Skeletal muscle satellite cell (primary cell): ENCODE data around the gene IFNG-AS1.

Experiments used
- H3K27me3 ChIP-seq: 2 replicates; pipeline ENCODE4 v1.7.0; 2013; ENCODE audit warnings: low read length; ENCODE audit not compliant: control insufficient read depth, insufficient read depth
- H3K36me3 ChIP-seq: 2 replicates; pipeline ENCODE4 v1.7.0; 2013; ENCODE audit warnings: mild to moderate bottlenecking, control low read depth, low read length; ENCODE audit not compliant: insufficient read depth
- H3K4me1 ChIP-seq: 2 replicates; pipeline ENCODE4 v1.7.0; 2013; ENCODE audit warnings: low read length; ENCODE audit not compliant: control insufficient read depth, insufficient read depth
- H3K4me2 ChIP-seq: 2 replicates; pipeline ENCODE4 v1.7.0; 2013; ENCODE audit warnings: mild to moderate bottlenecking, low read length
- H3K4me3 ChIP-seq: 2 replicates; pipeline ENCODE4 v1.7.0; 2013; ENCODE audit warnings: low read length
- H3K9ac ChIP-seq: 2 replicates; pipeline ENCODE4 v1.7.0; 2013; ENCODE audit warnings: mild to moderate bottlenecking, low read depth, low read length, moderate library complexity
- H3K9me3 ChIP-seq: replicated peaks from 2 replicates; pipeline ENCODE4 v1.7.0; 2013; ENCODE audit warnings: mild to moderate bottlenecking, control low read depth, low read length

The IFNG-AS1 gene

GRCh38 chr12:67998379-67998778 is 9.1 kb downstream of the IFNG-AS1 start:
- H3K4me1 ChIP-seq = no peaks in the 10 kb centered on the region
- H3K36me3 ChIP-seq = no peaks in the 10 kb centered on the region
- H3K4me2 ChIP-seq = no peak overlapping the region
- no peak overlapping the region for H3K4me3 ChIP-seq
- no peaks in the 10 kb centered on the region for H3K9me3 ChIP-seq
- no peaks in the 10 kb centered on the region for H3K27me3 ChIP-seq
- H3K9ac ChIP-seq = no peak overlapping the region

- no peaks in the 10 kb centered on the region for H3K27me3 ChIP-seq
- H3K36me3 ChIP-seq = no peaks in the 10 kb centered on the region
- H3K4me2 ChIP-seq = no peak overlapping the region
- no peaks in the 10 kb centered on the region for H3K4me1 ChIP-seq
- H3K4me3 ChIP-seq = no peak overlapping the region
- no peak overlapping the region for H3K9ac ChIP-seq
- peaks cover 3% of the 10 kb centered on the region for H3K9me3 ChIP-seq
These were observed 10.0 kb downstream of the IFNG-AS1 start for GRCh38 chr12:67999244-67999643.

GRCh38 chr12:68001486-68002466 is 12.5 kb downstream of the IFNG-AS1 start:
- Histone ChIP-seq H3K4me3 (no peak overlapping the region), H3K9ac (no peak overlapping the region), H3K4me2 (no peak overlapping the region), H3K36me3 (no peaks in the 10 kb centered on the region), H3K4me1 (no peaks in the 10 kb centered on the region), H3K9me3 (peaks cover 5% of the 10 kb centered on the region), H3K27me3 (no peaks in the 10 kb centered on the region)

GRCh38 chr12:68003777-68004176 is 14.5 kb downstream of the IFNG-AS1 start:
- Histone ChIP-seq H3K4me2 (no peak overlapping the region), H3K9ac (no peak overlapping the region), H3K4me3 (no peak overlapping the region), H3K27me3 (no peaks in the 10 kb centered on the region), H3K9me3 (peaks cover 5% of the 10 kb centered on the region), H3K36me3 (no peaks in the 10 kb centered on the region), H3K4me1 (peaks cover 6% of the 10 kb centered on the region)

GRCh38 chr12:68007033-68007432 is 17.8 kb downstream of the IFNG-AS1 start:
- no peak overlapping the region for H3K9ac ChIP-seq
- H3K9me3 ChIP-seq = peaks cover 5% of the 10 kb centered on the region
- no peak overlapping the region for H3K4me2 ChIP-seq
- no peaks in the 10 kb centered on the region for H3K27me3 ChIP-seq
- no peaks in the 10 kb centered on the region for H3K36me3 ChIP-seq
- H3K4me3 ChIP-seq = no peak overlapping the region
- H3K4me1 ChIP-seq = peaks cover 9% of the 10 kb centered on the region

GRCh38 chr12:68007466-68007865 is 18.2 kb downstream of the IFNG-AS1 start:
- peaks cover 5% of the 10 kb centered on the region for H3K9me3 ChIP-seq
- H3K4me2 ChIP-seq = no peak overlapping the region

GRCh38 chr12:68011206-68011881 is 22.1 kb downstream of the IFNG-AS1 start:
- Histone ChIP-seq H3K4me2 (no peak overlapping the region), H3K9me3 (no peaks in the 10 kb centered on the region), H3K4me3 (no peak overlapping the region), H3K36me3 (no peaks in the 10 kb centered on the region), H3K27me3 (no peaks in the 10 kb centered on the region), H3K4me1 (peaks cover 11% of the 10 kb centered on the region), H3K9ac (no peak overlapping the region)

More at GRCh38 chr12:68007466-68007865, 18.2 kb downstream of the IFNG-AS1 start:
- H3K4me3 ChIP-seq = no peak overlapping the region
- H3K36me3 ChIP-seq = no peaks in the 10 kb centered on the region
- H3K9ac ChIP-seq = no peak overlapping the region
- H3K27me3 ChIP-seq = no peaks in the 10 kb centered on the region
- peaks cover 11% of the 10 kb centered on the region for H3K4me1 ChIP-seq

GRCh38 chr12:68011882-68012207 is 22.6 kb downstream of the IFNG-AS1 start:
- Histone ChIP-seq H3K36me3 (no peaks in the 10 kb centered on the region), H3K27me3 (no peaks in the 10 kb centered on the region), H3K4me2 (no peak overlapping the region), H3K9ac (no peak overlapping the region), H3K9me3 (no peaks in the 10 kb centered on the region), H3K4me3 (no peak overlapping the region), H3K4me1 (peaks cover 11% of the 10 kb centered on the region)

- Histone ChIP-seq H3K27me3 (no peaks in the 10 kb centered on the region), H3K4me1 (peaks cover 6% of the 10 kb centered on the region), H3K9ac (no peak overlapping the region), H3K4me2 (no peak overlapping the region), H3K4me3 (no peak overlapping the region), H3K9me3 (no peaks in the 10 kb centered on the region), H3K36me3 (no peaks in the 10 kb centered on the region)
These were observed 23.5 kb downstream of the IFNG-AS1 start for GRCh38 chr12:68012712-68013111.

- Histone ChIP-seq H3K4me1 (peaks cover 5% of the 10 kb centered on the region), H3K36me3 (no peaks in the 10 kb centered on the region), H3K9ac (no peak overlapping the region), H3K4me2 (no peak overlapping the region), H3K4me3 (no peak overlapping the region), H3K27me3 (no peaks in the 10 kb centered on the region), H3K9me3 (no peaks in the 10 kb centered on the region)
These were observed 23.9 kb downstream of the IFNG-AS1 start for GRCh38 chr12:68013181-68013580.

GRCh38 chr12:68016136-68016535 is 26.9 kb downstream of the IFNG-AS1 start:
- H3K4me3 ChIP-seq = no peak overlapping the region
- H3K9me3 ChIP-seq = no peaks in the 10 kb centered on the region
- no peak overlapping the region for H3K9ac ChIP-seq
- peaks cover 5% of the 10 kb centered on the region for H3K4me1 ChIP-seq
- no peak overlapping the region for H3K4me2 ChIP-seq
- H3K27me3 ChIP-seq = no peaks in the 10 kb centered on the region
- H3K36me3 ChIP-seq = no peaks in the 10 kb centered on the region
